LNCaP clone FGC (cell line): ENCODE data around the gene CD274.

Experiments used
- DNase-seq: peaks from one replicate; pipeline ENCODE4 v3.0.0-alpha.2; 2011; ENCODE audit warnings: low read depth
- H3K4me3 ChIP-seq: 2 replicates; pipeline ENCODE4 v1.5.1; 2011; ENCODE audit warnings: mild to moderate bottlenecking, low read depth, low read length, control low read depth
- TF ChIP-seq, protein P1 (sequence below): IDR thresholded peaks from 2 replicates; pipeline ENCODE4 v1.5.1; 2012; ENCODE audit warnings: mild to moderate bottlenecking; ENCODE audit not compliant: control insufficient read depth, insufficient read depth; ENCODE audit errors: extremely low read depth

The CD274 gene

DNA sequence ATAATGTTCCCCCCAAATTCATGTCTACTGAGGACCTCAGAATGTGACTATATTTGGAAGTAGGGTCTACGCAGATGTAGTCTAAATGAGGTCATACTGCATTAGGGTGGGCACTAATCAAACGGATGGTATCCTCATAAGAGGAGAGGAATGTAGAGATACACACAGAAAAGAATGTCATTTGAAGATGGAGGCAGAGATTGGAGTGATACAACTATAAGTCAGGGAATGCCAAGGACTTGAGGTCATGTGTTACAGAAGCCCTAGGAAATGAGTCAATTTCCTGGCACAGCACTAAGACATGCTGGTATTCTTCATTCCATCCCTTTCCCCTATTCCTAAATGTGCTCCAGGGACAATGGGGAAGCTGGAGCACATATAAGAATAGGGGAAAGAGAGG is 59.2 kb downstream of the CD274 start:
- H3K4me3 ChIP-seq, result no peak overlapping the region
- DNase-seq, result no peak

DNA sequence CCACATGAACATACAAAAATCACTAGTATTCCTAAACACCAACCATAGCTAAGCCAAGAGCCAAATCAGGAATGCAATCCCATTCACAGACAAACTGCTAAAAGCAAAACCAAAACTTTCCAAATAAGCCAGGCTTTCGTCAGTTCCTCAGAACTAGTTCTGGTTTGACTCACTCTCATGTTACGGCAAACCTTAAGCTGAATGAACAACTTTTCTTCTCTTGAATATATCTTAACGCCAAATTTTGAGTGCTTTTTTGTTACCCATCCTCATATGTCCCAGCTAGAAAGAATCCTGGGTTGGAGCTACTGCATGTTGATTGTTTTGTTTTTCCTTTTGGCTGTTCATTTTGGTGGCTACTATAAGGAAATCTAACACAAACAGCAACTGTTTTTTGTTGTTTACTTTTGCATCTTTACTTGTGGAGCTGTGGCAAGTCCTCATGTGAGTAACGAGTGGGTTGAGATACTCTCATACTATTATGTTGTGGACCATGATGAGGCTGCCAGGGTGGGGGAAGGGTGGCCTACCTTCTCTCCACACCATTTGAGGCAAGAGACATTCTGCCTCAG is 60.1 kb downstream of the CD274 start, which contains the start of gene PDCD1LG2:
Gene PDCD1LG2, plus strand, starts transcription at position 172 of the 572 bp plus-strand sequence. CDS start 12,016 bp downstream, outside the sequence.
- H3K4me3 ChIP-seq, result no peak within 1 kb of the TSS
- TF ChIP-seq, protein P1, sequence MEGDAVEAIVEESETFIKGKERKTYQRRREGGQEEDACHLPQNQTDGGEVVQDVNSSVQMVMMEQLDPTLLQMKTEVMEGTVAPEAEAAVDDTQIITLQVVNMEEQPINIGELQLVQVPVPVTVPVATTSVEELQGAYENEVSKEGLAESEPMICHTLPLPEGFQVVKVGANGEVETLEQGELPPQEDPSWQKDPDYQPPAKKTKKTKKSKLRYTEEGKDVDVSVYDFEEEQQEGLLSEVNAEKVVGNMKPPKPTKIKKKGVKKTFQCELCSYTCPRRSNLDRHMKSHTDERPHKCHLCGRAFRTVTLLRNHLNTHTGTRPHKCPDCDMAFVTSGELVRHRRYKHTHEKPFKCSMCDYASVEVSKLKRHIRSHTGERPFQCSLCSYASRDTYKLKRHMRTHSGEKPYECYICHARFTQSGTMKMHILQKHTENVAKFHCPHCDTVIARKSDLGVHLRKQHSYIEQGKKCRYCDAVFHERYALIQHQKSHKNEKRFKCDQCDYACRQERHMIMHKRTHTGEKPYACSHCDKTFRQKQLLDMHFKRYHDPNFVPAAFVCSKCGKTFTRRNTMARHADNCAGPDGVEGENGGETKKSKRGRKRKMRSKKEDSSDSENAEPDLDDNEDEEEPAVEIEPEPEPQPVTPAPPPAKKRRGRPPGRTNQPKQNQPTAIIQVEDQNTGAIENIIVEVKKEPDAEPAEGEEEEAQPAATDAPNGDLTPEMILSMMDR, result no peak
- no peak for DNase-seq

More for the DNA sequence above, 59.2 kb downstream of the CD274 start:
- TF ChIP-seq, protein P1, result no peak

DNA sequence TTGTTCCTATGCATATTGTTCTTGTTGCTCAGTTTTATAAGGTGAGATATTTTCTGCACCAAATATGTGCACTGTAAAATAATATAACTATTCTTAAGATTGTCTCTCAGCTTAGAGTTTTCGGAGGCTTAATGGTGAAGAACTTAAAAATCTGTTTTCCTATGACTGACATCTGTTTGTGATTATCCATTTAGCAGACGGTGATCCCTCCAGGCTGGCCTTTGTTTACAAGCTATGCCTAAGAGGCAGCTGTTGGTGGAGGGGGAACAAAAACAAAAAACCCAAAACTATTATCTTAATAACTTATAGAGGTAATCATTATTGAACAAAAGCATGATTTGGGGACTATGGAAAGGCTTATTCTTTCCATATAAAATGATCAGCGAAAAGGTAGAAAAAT is 60.6 kb downstream of the CD274 start:
- TF ChIP-seq, protein P1, result no peak
- no peak overlapping the region for H3K4me3 ChIP-seq
- DNase-seq, result no peak

- TF ChIP-seq, protein P1, result no peak
- H3K4me3 ChIP-seq, result no peak overlapping the region
- no peak for DNase-seq
Observed at GRCh38 chr9:5511476-5511875, 61.1 kb downstream of the CD274 start.

- no peak for DNase-seq
- no peak overlapping the region for H3K4me3 ChIP-seq
- TF ChIP-seq, protein P1, result no peak
Observed at GRCh38 chr9:5511935-5512580, 61.7 kb downstream of the CD274 start.

- TF ChIP-seq, protein P1, result no peak
- H3K4me3 ChIP-seq, result no peak overlapping the region
- DNase-seq, result no peak
Observed at GRCh38 chr9:5512658-5513452, 62.5 kb downstream of the CD274 start.
